VCaP (cell line): ENCODE measurements around the gene RNF214.

Source experiments
- H3K27ac ChIP-seq: fragments of 450-650 bp; 2 replicates; pipeline ENCODE4 v1.5.1; 2017
- CTCF ChIP-seq: fragments of 450-650 bp; conservative IDR thresholded peaks from 2 replicates; pipeline ENCODE4 v1.5.1; 2017; ENCODE audit warnings: mild to moderate bottlenecking, moderate library complexity

RNF214 gene

GRCh38 chr11:117187799-117188481, 44.5 kb upstream of the RNF214 start:
- no peak for TF ChIP-seq CTCF
- H3K27ac ChIP-seq: no peak overlapping the region

- no peak for TF ChIP-seq CTCF
- no peak overlapping the region for H3K27ac ChIP-seq
These were observed 43.8 kb upstream of the RNF214 start for GRCh38 chr11:117188620-117189081.

- H3K27ac ChIP-seq: no peak overlapping the region
- no peak for TF ChIP-seq CTCF
These were observed 43.1 kb upstream of the RNF214 start for GRCh38 chr11:117189191-117189940.

- H3K27ac ChIP-seq: no peak overlapping the region
- TF ChIP-seq CTCF: no peak
These were observed 42.4 kb upstream of the RNF214 start for GRCh38 chr11:117189941-117190544.

- no peak for TF ChIP-seq CTCF
- H3K27ac ChIP-seq: no peak overlapping the region
These were observed 40.6 kb upstream of the RNF214 start for GRCh38 chr11:117191680-117192400.

GRCh38 chr11:117192401-117192875, 40.0 kb upstream of the RNF214 start:
- TF ChIP-seq CTCF: no peak
- H3K27ac ChIP-seq: no peak overlapping the region
